ENCODE data around the gene GNAI2.

GRCh38 chr3:50212971-50213370 is 23.0 kb upstream of the GNAI2 start:
- TF ChIP-seq CTCF (IDR thresholded peaks at IDR 0.05) (no peak), POLR2A (IDR thresholded peaks at IDR 0.05) (no peak), EP300 (IDR thresholded peaks at IDR 0.05) (no peak), POLR2AphosphoS5 (IDR thresholded peaks at IDR 0.05) (no peak)

All from stomach (tissue), 4 donors.